GM12892 (cell line): Measurements from ENCODE around the gene RNASE11. TPM values are rescaled to one million over a fixed set of nuclear protein-coding genes. Genes with fewer than 3 reads are reported as not detected.

Experiments used
- DNase-seq: peaks from one replicate; pipeline ENCODE4 v3.0.0; 2011; ENCODE audit not compliant: insufficient read length
- FAIRE-seq: peaks from 2 replicates; lab custom pipeline; 2011; peaks lifted over from hg19 to GRCh38; lab: Jason Lieb, UNC
- POLR2A ChIP-seq: IDR thresholded peaks from 2 replicates; pipeline ENCODE4 v1.6.1; 2011; ENCODE audit warnings: low read depth, low read length, control low read depth
- POLR2AphosphoS5 ChIP-seq: IDR thresholded peaks from 2 replicates; pipeline ENCODE4 v1.6.1; 2011; ENCODE audit warnings: low read depth, low read length, control low read depth
- TAF1 ChIP-seq: IDR thresholded peaks from 2 replicates; pipeline ENCODE4 v1.6.1; 2011; ENCODE audit warnings: low read depth, mild to moderate bottlenecking, control low read depth, low read length, borderline replicate concordance
- polyA plus RNA-seq: library from polyadenylated mRNA; unstranded; fragments of >200 nt; gene quantifications from one replicate; pipeline ENCODE4 v1.2.1, GENCODE V29; 2012; ENCODE audit warnings: missing spikeins, inconsistent platforms; ENCODE audit not compliant: missing spikeins

The RNASE11 gene
- not detected for polyA plus RNA-seq

GRCh38 chr14:20587489-20588154 lies at the start of gene RNASE11:
RNASE11 (minus strand) TSS chr14:20588001.
- DNase-seq (no peak), FAIRE-seq (no peak)
- TF ChIP-seq POLR2A (no peak), POLR2AphosphoS5 (no peak), TAF1 (no peak)

- DNase-seq: no peak
- peak; percentile 14 for FAIRE-seq
These were observed 45.3 kb upstream of the RNASE11 start for GRCh38 chr14:20632831-20633691.

GRCh38 chr14:20632448-20632830 lies 44.6 kb upstream of the RNASE11 start:
- FAIRE-seq (no peak), DNase-seq (no peak)
- TF ChIP-seq TAF1 (no peak), POLR2A (no peak), POLR2AphosphoS5 (no peak)

More at GRCh38 chr14:20632831-20633691, 45.3 kb upstream of the RNASE11 start:
- no peak for TF ChIP-seq POLR2A
- TF ChIP-seq POLR2AphosphoS5: no peak
- TF ChIP-seq TAF1: no peak

DNA sequence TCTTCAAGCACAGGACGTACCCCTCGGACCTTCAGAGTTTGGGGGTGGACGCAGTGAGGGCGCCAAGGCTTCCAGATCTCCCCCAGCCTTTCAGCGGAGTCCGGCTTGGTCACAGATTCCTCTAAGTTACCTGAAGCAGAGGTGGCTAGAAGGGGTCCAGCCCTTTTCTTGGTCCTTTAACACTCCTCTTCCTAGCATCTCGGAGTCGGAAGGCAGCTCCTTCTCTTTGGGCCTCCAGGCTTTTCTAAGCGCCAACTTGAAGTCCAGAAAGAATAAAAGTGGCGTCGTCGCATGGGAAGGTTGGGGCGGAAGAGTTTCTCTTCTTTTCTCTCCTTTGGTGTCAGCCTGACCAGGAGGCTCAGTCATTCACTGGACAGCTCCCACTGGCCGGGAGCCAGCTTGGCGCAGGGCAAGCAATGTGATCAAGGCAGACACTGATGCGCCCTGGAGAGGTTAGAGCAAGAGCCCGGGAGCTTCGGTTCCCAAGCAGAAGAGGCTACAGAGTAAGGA lies 44.1 kb upstream of the RNASE11 start:
- DNase-seq: no peak
- FAIRE-seq: no peak
- TF ChIP-seq POLR2A (no peak), POLR2AphosphoS5 (no peak), TAF1 (no peak)

DNA sequence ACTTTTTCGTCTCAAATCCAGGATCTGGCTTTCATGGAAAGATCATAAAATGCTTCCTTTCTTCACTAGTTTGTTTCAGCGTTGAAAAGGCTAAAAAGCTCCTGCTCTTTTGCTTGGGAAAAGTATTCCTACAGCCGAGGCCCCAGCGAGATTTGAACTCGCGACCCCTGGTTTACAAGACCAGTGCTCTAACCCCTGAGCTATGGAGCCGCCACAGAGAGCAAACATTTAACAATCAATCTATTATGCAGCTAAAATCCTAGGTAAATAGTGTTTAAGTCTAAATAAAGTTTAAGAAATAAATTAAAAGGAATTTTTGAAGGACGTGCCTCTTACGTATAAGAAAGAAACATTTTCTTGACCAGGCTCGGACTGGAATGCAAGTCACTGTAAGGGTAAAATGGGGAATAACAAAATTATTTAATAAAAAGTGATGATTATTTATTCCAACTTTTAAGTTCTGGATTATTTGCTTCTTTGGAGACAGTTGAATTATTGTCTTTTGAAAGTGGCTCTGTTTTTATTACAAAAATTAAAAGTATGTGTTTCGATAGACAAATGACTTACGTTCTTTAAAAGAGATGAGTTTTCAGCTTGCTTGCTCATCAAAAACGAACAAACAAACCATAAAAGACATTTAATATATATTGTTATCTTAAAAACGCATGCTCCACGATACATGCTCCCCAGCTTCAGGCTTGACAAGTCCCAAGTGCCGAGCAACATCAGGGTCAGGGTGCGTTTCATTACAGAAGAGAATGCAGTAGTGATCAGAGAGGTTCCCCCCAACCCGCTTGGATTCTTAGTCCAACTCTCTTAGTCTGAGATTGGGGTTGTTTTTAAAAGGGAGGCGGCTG lies 43.5 kb upstream of the RNASE11 start:
- peak; percentile 64 for FAIRE-seq
- no peak for DNase-seq
- TF ChIP-seq POLR2AphosphoS5 (no peak), POLR2A (no peak), TAF1 (no peak)

GRCh38 chr14:20630340-20631022 lies 42.7 kb upstream of the RNASE11 start:
- TF ChIP-seq POLR2AphosphoS5 (no peak), POLR2A (no peak), TAF1 (no peak)
- DNase-seq: no peak
- FAIRE-seq: peak; percentile 72

GRCh38 chr14:20628063-20628854 lies 40.5 kb upstream of the RNASE11 start:
- FAIRE-seq: no peak
- DNase-seq: no peak
- TF ChIP-seq POLR2A: no peak
- TF ChIP-seq POLR2AphosphoS5: no peak
- TF ChIP-seq TAF1: no peak

GRCh38 chr14:20627346-20628027 lies 39.7 kb upstream of the RNASE11 start:
- no peak for DNase-seq
- no peak for TF ChIP-seq POLR2A
- FAIRE-seq: no peak

DNA sequence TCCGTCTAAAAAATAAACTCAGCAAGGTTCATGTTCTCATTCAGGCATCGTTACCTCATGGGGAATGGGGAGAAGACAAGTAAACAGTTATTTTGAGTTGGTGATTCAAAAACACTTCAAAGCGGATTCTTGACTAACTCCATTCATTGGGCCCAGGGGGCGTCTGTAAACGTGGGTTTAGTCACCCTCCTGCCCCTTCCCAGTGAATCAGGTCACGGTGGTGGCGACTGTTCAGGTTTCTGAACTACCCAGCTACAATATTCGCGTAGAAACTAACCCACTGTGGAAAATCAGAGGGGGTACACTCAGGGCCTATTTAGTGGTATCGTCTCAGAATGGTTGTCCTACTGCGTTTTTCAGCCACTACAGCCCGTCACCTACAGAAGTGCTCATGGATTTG lies 38.5 kb upstream of the RNASE11 start:
- no peak for TF ChIP-seq TAF1
- no peak for TF ChIP-seq POLR2AphosphoS5
- TF ChIP-seq POLR2A: no peak
- no peak for DNase-seq
- no peak for FAIRE-seq

- DNase-seq: no peak
- TF ChIP-seq POLR2A (no peak), TAF1 (no peak), POLR2AphosphoS5 (no peak)
These were observed 36.8 kb upstream of the RNASE11 start for GRCh38 chr14:20624495-20625070.

More at GRCh38 chr14:20624495-20625070, 36.8 kb upstream of the RNASE11 start:
- peak; percentile 85 for FAIRE-seq
